Astrocyte of the spinal cord (primary cell): ENCODE data around the gene SLC1A7.

Source experiments
- DNase-seq: peaks from one replicate; pipeline ENCODE4 v3.0.0; 2011; ENCODE audit warnings: low read depth, low spot score
- H3K4me3 ChIP-seq: 2 replicates; pipeline ENCODE4 v1.5.1; 2011; ENCODE audit warnings: low read depth, mild to moderate bottlenecking, low read length, moderate library complexity
- in situ Hi-C: cut with HindIII; loops from 2 replicates; pipeline ENCODE4 v1.10.0; 2017; ENCODE audit warnings: low sequenced_read_pairs
- TF ChIP-seq, protein P1 (sequence below): IDR thresholded peaks from 2 replicates; pipeline ENCODE4 v1.5.1; 2012; ENCODE audit warnings: low read depth, mild to moderate bottlenecking, low read length, inconsistent platforms

Gene SLC1A7

GRCh38 chr1:53080041-53080440, 62.4 kb downstream of the SLC1A7 start:
- in situ Hi-C loops, result no loop called here
- TF ChIP-seq, protein P1, sequence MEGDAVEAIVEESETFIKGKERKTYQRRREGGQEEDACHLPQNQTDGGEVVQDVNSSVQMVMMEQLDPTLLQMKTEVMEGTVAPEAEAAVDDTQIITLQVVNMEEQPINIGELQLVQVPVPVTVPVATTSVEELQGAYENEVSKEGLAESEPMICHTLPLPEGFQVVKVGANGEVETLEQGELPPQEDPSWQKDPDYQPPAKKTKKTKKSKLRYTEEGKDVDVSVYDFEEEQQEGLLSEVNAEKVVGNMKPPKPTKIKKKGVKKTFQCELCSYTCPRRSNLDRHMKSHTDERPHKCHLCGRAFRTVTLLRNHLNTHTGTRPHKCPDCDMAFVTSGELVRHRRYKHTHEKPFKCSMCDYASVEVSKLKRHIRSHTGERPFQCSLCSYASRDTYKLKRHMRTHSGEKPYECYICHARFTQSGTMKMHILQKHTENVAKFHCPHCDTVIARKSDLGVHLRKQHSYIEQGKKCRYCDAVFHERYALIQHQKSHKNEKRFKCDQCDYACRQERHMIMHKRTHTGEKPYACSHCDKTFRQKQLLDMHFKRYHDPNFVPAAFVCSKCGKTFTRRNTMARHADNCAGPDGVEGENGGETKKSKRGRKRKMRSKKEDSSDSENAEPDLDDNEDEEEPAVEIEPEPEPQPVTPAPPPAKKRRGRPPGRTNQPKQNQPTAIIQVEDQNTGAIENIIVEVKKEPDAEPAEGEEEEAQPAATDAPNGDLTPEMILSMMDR, result no peak
- no peak for DNase-seq
- no peak overlapping the region for H3K4me3 ChIP-seq

- in situ Hi-C loops, result no loop called here
- no peak for DNase-seq
- no peak overlapping the region for H3K4me3 ChIP-seq
- TF ChIP-seq, protein P1, result no peak
Observed at GRCh38 chr1:53079251-53079650, 63.2 kb downstream of the SLC1A7 start.

GRCh38 chr1:53078333-53079101, 63.9 kb downstream of the SLC1A7 start:
- no peak overlapping the region for H3K4me3 ChIP-seq
- in situ Hi-C loops, result no loop called here
- no peak for DNase-seq
- TF ChIP-seq, protein P1, result no peak

DNA sequence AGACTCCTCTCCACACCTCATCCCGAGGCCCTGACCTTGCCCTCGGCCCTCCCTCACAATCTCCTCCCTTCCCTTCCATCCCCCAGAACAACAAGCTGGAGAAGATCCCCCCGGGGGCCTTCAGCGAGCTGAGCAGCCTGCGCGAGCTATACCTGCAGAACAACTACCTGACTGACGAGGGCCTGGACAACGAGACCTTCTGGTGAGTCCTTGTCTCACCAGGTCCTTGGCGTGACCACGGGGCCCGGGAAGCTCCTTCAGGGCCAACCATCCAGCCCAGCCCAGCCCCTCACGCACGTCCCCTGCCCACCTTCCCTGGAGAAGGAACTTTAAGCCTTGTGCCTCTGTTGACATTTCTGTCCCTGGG, 64.9 kb downstream of the SLC1A7 start:
- H3K4me3 ChIP-seq, result no peak overlapping the region
- TF ChIP-seq, protein P1, result no peak
- in situ Hi-C loops, result no loop called here
- no peak for DNase-seq

GRCh38 chr1:53076721-53077598, 65.5 kb downstream of the SLC1A7 start:
- TF ChIP-seq, protein P1, result no peak
- in situ Hi-C loops, result no loop called here
- no peak for DNase-seq
- no peak overlapping the region for H3K4me3 ChIP-seq

DNA sequence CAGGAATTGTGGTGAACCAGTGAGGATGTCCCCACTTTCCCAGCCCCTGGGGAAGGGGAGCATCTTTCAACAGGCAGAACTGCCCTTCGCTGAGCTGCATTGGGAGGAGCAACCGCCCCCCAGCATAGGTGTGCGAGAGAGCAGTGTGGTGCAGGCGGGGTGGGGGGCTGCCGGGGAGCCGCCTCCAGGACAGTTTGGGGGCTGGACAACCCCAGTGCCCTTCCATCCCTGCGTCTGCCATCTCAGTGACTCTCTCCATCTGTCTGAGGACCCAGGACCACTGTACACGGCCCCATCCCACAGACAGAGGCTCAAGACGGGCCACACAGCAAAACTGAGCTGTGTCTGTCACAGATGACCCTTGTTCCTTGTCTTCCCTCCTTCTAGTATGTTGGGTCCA, 66.3 kb downstream of the SLC1A7 start:
- in situ Hi-C loops, result no loop called here
- DNase-seq, result no peak
- TF ChIP-seq, protein P1, result no peak
- H3K4me3 ChIP-seq, result no peak overlapping the region
